ENCODE measurements around the gene ATP11B. TPM values are rescaled to one million over a fixed set of nuclear protein-coding genes. Genes with fewer than 3 reads are reported as not detected.
A peak's percentile ranks its signal among the peaks of the same experiment; 100 is the strongest.

Gene ATP11B
- total and polyA plus RNA-seq, 9 of the 15 experiments (the other 6 are each of a cell fraction or from before 2014, with no cell fraction given): 11.9 to 68.7 (median 41.8) TPM

- Histone ChIP-seq H3K4me1 (replicated peaks in 1 of 2; ENCODE audit: control insufficient read depth in 2 of 2, insufficient read depth in 2 of 2, low read length in 2 of 2) (no peaks in the 10 kb centered on the region; a peak in 2 of 5 replicates), H3K27ac (ENCODE audit: extremely low read depth, low read depth, low read length) (peak overlapping the region; percentile 55; the same call in 2 of the 3 replicates), H4K20me1 (replicated peaks; ENCODE audit: control insufficient read depth, insufficient read depth, low read length) (no peaks in the 10 kb centered on the region), H3K27me3 (ENCODE audit: control insufficient read depth in 2 of 2, insufficient read depth in 2 of 2, low read length in 2 of 2) (no peaks in the 10 kb centered on the region), H3K36me3 (ENCODE audit: control insufficient read depth, insufficient read depth, low read length) (peaks cover 47% of the 10 kb centered on the region), H3K9ac (ENCODE audit: insufficient read depth in 1 of 2, low read depth in 2 of 2, low read length in 2 of 2) (no peak overlapping the region), H3K9me3 (replicated peaks; ENCODE audit: control insufficient read depth, insufficient read depth, low read depth, low read length) (no peaks in the 10 kb centered on the region), H3K9me1 (ENCODE audit: control insufficient read depth, insufficient read depth, low read length) (no peaks in the 10 kb centered on the region), H3K4me2 (ENCODE audit: insufficient read depth, low read length) (no peak overlapping the region), H3K79me2 (ENCODE audit: control insufficient read depth, insufficient read depth, low read length) (no peaks in the 10 kb centered on the region), H3K4me3 (no peak overlapping the region), H2AFZ (ENCODE audit: low read depth, low read length) (peak overlapping the region; percentile 35; the same call in 1 of the 2 replicates)
- ChIA-PET POLR2A (interaction anchor here (0.5 to 1.3 kb wide), 3 partner anchors 12 to 102 kb away, joined by 3 read pairs; no protein-coding TSS in a partner anchor), CTCF (ENCODE audit: low intra/inter-chr PET ratio) (no interaction called here)
- intact Hi-C loops (cut with micrococcal nuclease) (no loop called here), in situ Hi-C loops (cut with MboI) (no loop called here)
- ATAC-seq: peak; percentile 94
- TF ChIP-seq CBX3 (IDR thresholded peaks at IDR 0.05; ENCODE audit: borderline replicate concordance in 1 of 2, low read length in 2 of 2) (peak in 1 of 2 experiments; percentile 12; a peak in 1 of 3 replicates), RAD21 (CRISPR knock-in tag; conservative IDR thresholded peaks at IDR 0.05 in 1 of 2, IDR thresholded peaks at IDR 0.05 in 1 of 2) (peak in 1 of 2 experiments; percentile 34; a peak in 3 of 4 replicates), ZEB2 (IDR thresholded peaks at IDR 0.05) (no peak), CEBPG (CRISPR knock-in tag; IDR thresholded peaks at IDR 0.05) (no peak), CEBPG (tag; conservative IDR thresholded peaks at IDR 0.05 in 1 of 2, IDR thresholded peaks at IDR 0.05 in 1 of 2) (peak in 1 of 2 experiments; percentile 37; a peak in 1 of 4 replicates), CEBPB (tag; IDR thresholded peaks at IDR 0.05) (peak; percentile 53), FOXJ2 (tag; IDR thresholded peaks at IDR 0.05) (no peak)
- TF ChIP-seq, protein P1, sequence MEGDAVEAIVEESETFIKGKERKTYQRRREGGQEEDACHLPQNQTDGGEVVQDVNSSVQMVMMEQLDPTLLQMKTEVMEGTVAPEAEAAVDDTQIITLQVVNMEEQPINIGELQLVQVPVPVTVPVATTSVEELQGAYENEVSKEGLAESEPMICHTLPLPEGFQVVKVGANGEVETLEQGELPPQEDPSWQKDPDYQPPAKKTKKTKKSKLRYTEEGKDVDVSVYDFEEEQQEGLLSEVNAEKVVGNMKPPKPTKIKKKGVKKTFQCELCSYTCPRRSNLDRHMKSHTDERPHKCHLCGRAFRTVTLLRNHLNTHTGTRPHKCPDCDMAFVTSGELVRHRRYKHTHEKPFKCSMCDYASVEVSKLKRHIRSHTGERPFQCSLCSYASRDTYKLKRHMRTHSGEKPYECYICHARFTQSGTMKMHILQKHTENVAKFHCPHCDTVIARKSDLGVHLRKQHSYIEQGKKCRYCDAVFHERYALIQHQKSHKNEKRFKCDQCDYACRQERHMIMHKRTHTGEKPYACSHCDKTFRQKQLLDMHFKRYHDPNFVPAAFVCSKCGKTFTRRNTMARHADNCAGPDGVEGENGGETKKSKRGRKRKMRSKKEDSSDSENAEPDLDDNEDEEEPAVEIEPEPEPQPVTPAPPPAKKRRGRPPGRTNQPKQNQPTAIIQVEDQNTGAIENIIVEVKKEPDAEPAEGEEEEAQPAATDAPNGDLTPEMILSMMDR (IDR thresholded peaks at IDR 0.05 in 2 of 3, conservative IDR thresholded peaks at IDR 0.05 in 1 of 3; ENCODE audit: insufficient read depth in 2 of 3, low read depth in 1 of 3, low read length in 3 of 3): peak; percentile 34 to 75 (median 53); a peak in 4 of 6 replicates
- peak; percentile 58 for FAIRE-seq
- no TSS peak for BruUV-seq (replicated peaks)
- peak; percentile 24 to 51 (median 36) for DNase-seq (ENCODE audit: extremely low read depth in 1 of 4, low spot score in 3 of 4)
Measured at GRCh38 chr3:182947888-182948287, 154.6 kb downstream of the ATP11B start.
